Measurements from ENCODE around the gene SRD5A2.

DNA sequence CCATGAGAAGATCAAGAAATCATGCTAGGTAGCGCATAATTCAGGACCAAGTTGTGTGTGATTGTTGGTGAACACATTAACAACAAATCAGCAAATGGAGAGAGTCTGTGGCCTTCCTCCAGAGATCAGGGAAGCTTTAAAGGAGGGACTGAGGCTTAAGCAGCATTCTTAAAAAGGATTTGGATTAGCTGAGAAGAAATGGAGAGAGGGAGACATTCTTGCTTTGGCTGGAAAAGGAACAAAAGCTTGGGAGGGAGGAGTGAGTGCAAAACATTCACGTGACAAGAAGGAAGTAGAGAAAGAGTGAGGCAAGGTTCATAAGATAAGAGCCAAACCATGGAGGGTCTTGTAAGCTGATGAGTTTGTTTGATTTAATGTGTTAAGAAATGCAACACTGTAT lies 75.6 kb downstream of the SRD5A2 start:
- TF ChIP-seq CTCF (conservative IDR thresholded peaks at IDR 0.05 in 1 of 2, IDR thresholded peaks at IDR 0.05 in 1 of 2; ENCODE audit: extremely low read depth in 1 of 2, insufficient read depth in 1 of 2, low read depth in 1 of 2, low read length in 2 of 2): no peak
- no peak for TF ChIP-seq EZH2 (IDR thresholded peaks at IDR 0.05; ENCODE audit: borderline replicate concordance, low read length)

Measured in mammary epithelial cell (primary cell).